GM12875 (cell line): ENCODE data around the gene SCN4A.

Experiments
- H3K4me3 ChIP-seq: one replicate; pipeline ENCODE4 v1.5.1; 2011; ENCODE audit warnings: low read depth, low read length, control low read depth
- CTCF ChIP-seq: IDR thresholded peaks from 2 replicates; pipeline ENCODE4 v1.5.1; 2011; ENCODE audit warnings: low read depth, mild to moderate bottlenecking, control low read depth, inconsistent platforms, low read length, moderate library complexity, borderline replicate concordance; ENCODE audit not compliant: insufficient read depth

The SCN4A gene

DNA sequence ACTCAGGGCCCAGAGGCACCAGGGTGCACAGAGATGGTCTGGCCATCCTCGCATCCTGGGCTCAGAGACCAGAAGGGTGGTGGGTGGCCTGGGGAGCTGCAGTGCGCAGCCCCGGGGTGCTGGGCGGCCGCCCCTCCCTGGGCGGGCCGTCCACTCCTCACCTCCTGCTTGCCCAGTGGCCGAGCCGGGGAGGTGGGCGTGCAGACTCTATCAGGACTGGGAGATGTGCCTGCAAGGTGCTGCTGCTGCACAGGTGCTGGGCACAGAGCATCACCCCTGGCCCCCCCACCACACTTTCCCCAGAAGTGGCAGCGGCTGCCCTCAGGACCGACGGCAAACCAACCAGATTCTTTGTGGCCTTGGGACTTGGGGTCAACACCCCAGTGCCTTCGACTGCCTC lies at the start of gene SCN4A:
Gene SCN4A, minus strand, starts transcription at position 123 of the 400 bp plus-strand sequence. Its CDS starts 77 bp downstream, at position 46.
- TF ChIP-seq CTCF: no peak
- no peak within 1 kb of the TSS for H3K4me3 ChIP-seq

GRCh38 chr17:64020056-64020766 lies 47.5 kb upstream of the SCN4A start, which contains the start of gene ICAM2:
ICAM2 (minus strand) TSS chr17:64020633; CDS start chr17:64006691, 13,942 bp downstream.
- peak; percentile 17; the same call in 1 of the 2 replicates for TF ChIP-seq CTCF
- H3K4me3 ChIP-seq: peak within 1 kb of the TSS; percentile 52

DNA sequence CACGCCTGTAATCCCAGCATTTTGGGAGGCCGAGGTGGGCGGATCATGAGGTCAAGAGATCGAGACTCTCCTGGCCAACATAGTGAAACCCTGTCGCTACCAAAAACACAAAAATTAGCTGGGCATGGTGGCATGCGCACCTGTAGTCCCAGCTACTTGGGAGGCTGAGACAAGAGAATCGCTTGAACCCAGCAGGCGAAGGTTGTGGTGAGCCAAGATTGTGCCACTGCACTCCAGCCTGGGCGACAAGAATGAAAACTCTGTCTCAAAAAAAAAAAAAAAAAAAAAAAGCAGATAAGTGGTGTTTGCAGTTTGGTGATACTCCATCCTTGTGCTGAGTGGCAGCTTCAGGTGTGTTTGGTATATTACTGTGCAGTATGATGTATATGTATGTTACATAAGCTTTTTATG lies 46.8 kb upstream of the SCN4A start:
- peak overlapping the region; percentile 52 for H3K4me3 ChIP-seq

DNA sequence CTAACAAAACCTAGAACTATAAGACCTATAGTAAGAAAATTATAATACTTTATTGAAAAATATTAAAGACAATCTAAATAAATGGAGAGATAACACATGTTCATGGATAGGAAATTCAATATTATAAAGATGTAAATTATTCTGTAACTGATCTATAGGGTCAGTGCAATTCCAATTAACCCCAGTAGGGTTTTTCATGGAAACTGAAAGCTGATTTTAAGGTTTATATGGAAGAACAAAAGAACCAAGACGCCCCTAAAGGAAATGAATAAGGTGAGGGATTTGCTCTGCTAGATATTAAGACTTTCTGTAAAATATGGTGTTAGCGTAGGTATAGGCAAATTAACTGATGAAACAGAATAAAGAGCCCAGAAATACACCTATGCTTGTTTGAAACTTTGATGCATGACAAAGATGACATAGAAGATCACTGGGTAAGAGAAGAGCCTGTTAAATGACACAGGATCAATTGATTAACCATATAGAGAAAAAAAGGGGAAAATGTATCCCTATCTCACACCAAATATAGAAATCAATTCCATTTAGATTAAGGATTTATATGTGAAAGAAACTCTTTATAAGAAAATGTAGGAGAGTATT lies 44.8 kb upstream of the SCN4A start:
- 0 out of 2 replicates have a peak, but pooled peaks have one; percentile 3 for TF ChIP-seq CTCF
- no peak overlapping the region for H3K4me3 ChIP-seq

DNA sequence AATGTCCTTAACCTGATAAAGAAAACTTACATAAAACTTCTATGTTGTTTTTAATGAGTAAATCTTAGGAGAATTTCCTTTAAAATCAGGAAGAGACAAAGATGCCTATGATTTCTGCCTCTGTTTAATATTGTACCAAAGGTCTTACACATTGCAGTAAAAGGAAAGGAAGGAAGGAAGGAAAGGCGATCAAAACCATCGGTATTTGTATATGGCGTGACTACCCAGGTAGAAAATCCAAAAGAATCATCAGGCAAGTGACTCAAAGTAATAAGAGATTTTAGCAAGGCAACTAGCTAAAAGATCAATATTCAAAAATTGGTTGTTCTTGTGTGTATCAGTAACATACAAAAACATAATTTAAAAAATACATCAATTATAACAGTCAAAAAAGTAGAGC lies 44.3 kb upstream of the SCN4A start:
- no peak for TF ChIP-seq CTCF
- H3K4me3 ChIP-seq: no peak overlapping the region

GRCh38 chr17:64016231-64016784 lies 43.6 kb upstream of the SCN4A start:
- peak overlapping the region; percentile 2 for H3K4me3 ChIP-seq
- no peak for TF ChIP-seq CTCF

DNA sequence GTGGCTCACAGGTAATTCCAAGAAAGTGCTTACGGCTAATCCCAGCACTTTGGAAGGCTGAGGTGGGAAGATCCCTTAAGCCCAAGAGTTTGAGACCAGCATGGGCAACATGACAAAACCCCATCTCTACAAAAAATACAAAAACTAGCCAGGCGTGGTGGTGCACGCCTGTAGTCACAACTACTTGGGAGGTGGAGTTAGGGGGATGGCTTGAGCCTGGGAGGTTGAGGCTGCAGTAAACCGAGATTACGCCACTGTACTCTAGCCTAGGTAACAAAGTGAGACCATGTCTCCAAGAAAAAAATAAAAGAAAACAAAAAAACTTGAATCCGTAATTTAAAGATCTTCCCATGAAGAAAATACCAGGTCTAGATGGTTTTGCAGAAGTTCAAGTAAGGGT lies 42.7 kb upstream of the SCN4A start:
- no peak for TF ChIP-seq CTCF
- H3K4me3 ChIP-seq: no peak overlapping the region
